HepG2 (cell line): ENCODE data around the gene KRTAP10-4. TPM values are rescaled to one million over a fixed set of nuclear protein-coding genes. Genes with fewer than 3 reads are reported as not detected.
"Not testable (repeated sequence)": the region's sequence is repeated elsewhere in the genome, so short reads cannot be mapped to it uniquely, and the experiment has no call there.

Source experiments
- ATAC-seq: fragments of 200-7000 bp; cut with Tn5 transposase; 3 replicates; pipeline ENCODE4 v1.9.1; 2020; ENCODE audit warnings: mild to moderate bottlenecking, moderate library complexity
- BruUV-seq: library from RNA; stranded (reverse); fragments of 400-500 nt; replicated peaks from 2 replicates; lab custom pipeline; 2021; lab: Mats Ljungman, UMichigan
- CTCF ChIA-PET: fragments of 300-600 bp; formaldehyde crosslinking; extraction: SDS; loops from one replicate; lab custom pipeline; 2021; ENCODE audit warnings: low total read pairs, inconsistent platforms, low intra/inter-chr PET ratio; lab: Yijun Ruan, JAX
- POLR2A ChIA-PET: fragments of 350-600 bp; sonication (Branson Sonifier 250); formaldehyde crosslinking; loops from one replicate; lab custom pipeline; 2020; ENCODE audit warnings: antibody characterized with exemption, inconsistent platforms; lab: Yijun Ruan, JAX
- DNase-seq: peaks from one replicate; pipeline ENCODE4 v3.0.0-alpha.2; 2015; ENCODE audit warnings: low spot score
- FAIRE-seq: peaks from 3 replicates; lab custom pipeline; 2011; peaks lifted over from hg19 to GRCh38; lab: Jason Lieb, UNC
- H2AFZ ChIP-seq: one replicate; pipeline ENCODE4 v1.6.1; 2011; ENCODE audit warnings: low read length, inconsistent platforms
- H3K27ac ChIP-seq: fragments of 300-600 bp; 3 replicates; pipeline ENCODE4 v1.8.0; 2011; ENCODE audit warnings: mixed run types, mild to moderate bottlenecking, mixed read lengths, low read length, inconsistent platforms; ENCODE audit not compliant: insufficient read depth; ENCODE audit errors: extremely low read length
- H3K27me3 ChIP-seq, 2 experiments: fragments of 200-600 bp in 1 of 2; 2 replicates in 1 of 2; 3 replicates in 1 of 2; pipeline versions ENCODE4 v1.6.0 to v1.8.0; 2011; ENCODE audit warnings: low read length in 2 of 2, mild to moderate bottlenecking in 2 of 2, moderate library complexity in 2 of 2, inconsistent platforms in 1 of 2; ENCODE audit not compliant: insufficient read depth in 2 of 2, control insufficient read depth in 1 of 2
- H3K36me3 ChIP-seq, 2 experiments: fragments of 200-600 bp in 1 of 2; replicated peaks in 1 of 2; 2 replicates in 1 of 2; 3 replicates in 1 of 2; pipeline versions ENCODE4 v1.5.1 to v1.8.0; 2011; ENCODE audit warnings: low read length in 2 of 2, inconsistent platforms in 1 of 2; ENCODE audit not compliant: insufficient read depth in 2 of 2, control insufficient read depth in 1 of 2
- H3K4me1 ChIP-seq: 2 replicates; pipeline ENCODE4 v1.5.1; 2012; ENCODE audit warnings: low read length, inconsistent platforms; ENCODE audit not compliant: insufficient read depth
- H3K4me2 ChIP-seq: 2 replicates; pipeline ENCODE4 v1.6.0; 2011; ENCODE audit warnings: low read depth, low read length, inconsistent platforms
- H3K4me3 ChIP-seq, 3 experiments: fragments of 200-600 bp in 1 of 3; sonication (generic), shearing (Covaris generic) in 1 of 3; replicated peaks in 1 of 3; 2 replicates each; pipeline ENCODE4 v1.5.1; 2011 to 2016; ENCODE audit warnings: low read length in 3 of 3, inconsistent platforms in 2 of 3, low read depth in 2 of 3, mild to moderate bottlenecking in 2 of 3, control low read depth in 1 of 3, mixed read lengths in 1 of 3; ENCODE audit not compliant: insufficient read depth in 1 of 3
- H3K79me2 ChIP-seq: one replicate; pipeline ENCODE4 v1.6.1; 2011; ENCODE audit warnings: low read length, inconsistent platforms; ENCODE audit not compliant: insufficient read depth
- H3K9ac ChIP-seq: 2 replicates; pipeline ENCODE4 v1.6.0; 2011; ENCODE audit warnings: mild to moderate bottlenecking, low read depth, low read length, inconsistent platforms; ENCODE audit not compliant: insufficient read depth
- H3K9me3 ChIP-seq: 2 replicates; pipeline ENCODE4 v1.5.1; 2012; ENCODE audit warnings: mild to moderate bottlenecking, low read length
- H4K20me1 ChIP-seq: 2 replicates; pipeline ENCODE4 v1.6.0; 2011; ENCODE audit warnings: inconsistent platforms, mild to moderate bottlenecking, low read length, moderate library complexity; ENCODE audit not compliant: insufficient read depth
- MAF1 ChIP-seq: sonication (generic); formaldehyde crosslinking; IDR thresholded peaks from 2 replicates; pipeline ENCODE4 v1.5.0; 2020; ENCODE audit warnings: missing genetic modification reagents, borderline replicate concordance
- ZNF768 ChIP-seq: sonication (generic); formaldehyde crosslinking; IDR thresholded peaks from 2 replicates; pipeline ENCODE4 v1.4.0; 2020; ENCODE audit warnings: missing genetic modification reagents
- WGBS: methylation state at CpG from one replicate; pipeline ENCODE4 v1.1.6; 2017; ENCODE audit warnings: low lambda C conversion rate; 5-methylcytosine and 5-hydroxymethylcytosine counted together
- in situ Hi-C: cut with HindIII; loops from 2 replicates; pipeline ENCODE4 v1.10.0; 2017; ENCODE audit warnings: low pct_unique_long_range_greater_than_20kb; ENCODE audit not compliant: extremely low pct_ligation_motif_present
- intact Hi-C: fragments of 100-400 bp; cut with micrococcal nuclease; formaldehyde crosslinking; loops from one replicate; pipeline ENCODE4 v1.10.0; 2022; ENCODE audit not compliant: unreplicated experiment
- polyA plus RNA-seq, 8 experiments: library from polyadenylated mRNA; depleted of rRNA in 3 of 8; stranded (reverse) in 7 of 8; unstranded in 1 of 8; fragments of >200 nt; fragmentation: Illumina TruSeq in 4 of 8; extraction: Trizol in 4 of 8; gene quantifications; 2 replicates each; pipeline versions ENCODE4 v1.2.1 to v1.2.3, GENCODE V29; 2011 to 2016; ENCODE audit warnings: low read depth in 4 of 8, missing spikeins in 1 of 8, mixed read lengths in 1 of 8; ENCODE audit not compliant: insufficient read depth in 1 of 8
- total RNA-seq, 5 experiments: library from RNA; depleted of rRNA; stranded (reverse); fragments of >200 nt; fragmentation: Illumina TruSeq; extraction: Trizol; gene quantifications; 2 replicates each; pipeline ENCODE4 v1.2.3, GENCODE V29; 2016; ENCODE audit warnings: low read depth in 1 of 5

Gene KRTAP10-4
- total and polyA plus RNA-seq, 2 of the 13 experiments (the other 11 are each of a cell fraction or from before 2014, with no cell fraction given) = not detected

DNA sequence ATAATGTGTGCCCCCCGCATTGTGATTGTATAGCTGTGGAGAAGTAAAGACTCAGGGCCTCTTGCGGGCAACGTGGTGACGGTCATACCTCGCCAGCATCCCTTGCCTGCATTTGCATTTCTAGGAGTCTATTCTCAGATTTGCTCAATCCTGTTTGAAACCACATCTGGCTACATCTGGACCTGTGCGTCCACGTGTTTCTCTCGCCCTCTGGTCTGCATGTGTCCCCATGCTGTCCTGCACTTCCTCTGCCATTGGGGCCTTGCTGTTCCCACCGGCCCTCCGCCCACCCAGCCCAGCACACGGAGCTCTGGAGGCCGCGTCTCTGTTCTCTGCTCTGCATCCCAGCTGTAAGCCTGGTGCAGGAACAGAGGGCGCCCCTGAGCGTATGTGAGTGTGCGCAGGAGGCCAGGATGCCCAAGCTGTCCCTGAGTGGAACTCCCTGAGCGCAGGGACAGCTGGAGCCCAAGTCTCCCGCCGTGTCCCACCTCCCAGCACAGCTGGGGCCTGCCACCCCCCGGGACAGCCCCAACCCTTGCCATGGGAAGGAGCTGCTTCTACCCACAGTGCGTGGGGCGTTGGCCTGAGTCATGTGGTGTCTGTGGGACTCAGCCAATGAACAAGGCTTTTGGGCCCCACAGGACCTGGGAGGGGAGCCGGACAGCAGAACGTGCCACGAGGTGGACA lies 23.9 kb upstream of the KRTAP10-4 start:
- TF ChIP-seq MAF1 (CRISPR knock-in tag) (no peak), ZNF768 (CRISPR knock-in tag) (peak; percentile 89)
- in situ Hi-C loops = no loop called here
- Histone ChIP-seq H3K9ac (no peak overlapping the region), H3K27me3 (peaks cover 0 to 3% of the 10 kb centered on the region in 2 experiments; a peak in 2 of 5 replicates), H4K20me1 (no peaks in the 10 kb centered on the region), H3K4me2 (no peak overlapping the region), H3K4me1 (no peaks in the 10 kb centered on the region; the same call in 1 of the 2 replicates), H3K9me3 (no peaks in the 10 kb centered on the region), H3K79me2 (no peaks in the 10 kb centered on the region), H3K27ac (no peak overlapping the region), H3K36me3 (no peaks in the 10 kb centered on the region), H2AFZ (no peak overlapping the region), H3K4me3 (no peak overlapping the region)
- intact Hi-C loops = no loop called here
- DNase-seq (no peak), ATAC-seq (no peak), FAIRE-seq (no peak)
- ChIA-PET POLR2A (no interaction called here), CTCF (no interaction called here)
- WGBS = 80% methylated on average over 21 of the region's 25 CpGs
- BruUV-seq = no TSS peak

DNA sequence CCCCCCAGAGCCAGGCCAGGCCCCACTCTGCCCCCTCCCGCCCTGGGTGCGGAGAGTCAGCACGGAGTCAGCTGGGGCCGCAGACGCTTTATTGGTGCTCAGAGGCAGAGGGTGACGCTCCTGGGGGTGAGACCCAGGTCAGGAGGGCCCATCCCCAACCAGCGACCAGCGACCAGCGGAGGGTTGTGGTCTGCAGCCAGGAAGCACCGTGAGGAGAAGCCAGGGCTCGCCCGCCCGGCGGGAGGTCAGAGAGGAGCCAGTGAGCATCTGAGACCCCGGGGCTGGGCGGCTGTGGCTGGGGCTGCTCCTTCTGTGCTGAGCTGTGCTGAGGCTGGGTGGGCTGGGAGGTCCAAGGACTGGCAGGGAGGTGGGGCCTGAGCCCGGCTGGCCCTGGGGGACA lies 23.2 kb upstream of the KRTAP10-4 start:
- H3K9ac ChIP-seq, H3K27ac ChIP-seq, H3K4me3 ChIP-seq, H3K27me3 ChIP-seq, FAIRE-seq, in situ Hi-C loops, intact Hi-C loops, POLR2A ChIA-PET, BruUV-seq, DNase-seq, H3K9me3 ChIP-seq, H3K36me3 ChIP-seq, CTCF ChIA-PET, H3K79me2 ChIP-seq, H3K4me2 ChIP-seq, ATAC-seq, H4K20me1 ChIP-seq, H3K4me1 ChIP-seq, H2AFZ ChIP-seq: not testable (repeated sequence)
- 55% methylated on average over 4 of the region's 17 CpGs for WGBS
